Endothelial cell of umbilical vein (primary cell): ENCODE data around the gene HTR7.

Experiments used
- JUN ChIP-seq: IDR thresholded peaks from 2 replicates; pipeline ENCODE4 v1.6.1; 2011; ENCODE audit warnings: borderline replicate concordance, low read depth; ENCODE audit not compliant: insufficient read length, insufficient read depth
- TF ChIP-seq, protein P1 (sequence below): IDR thresholded peaks from 2 replicates; pipeline ENCODE4 v1.6.1; 2011; ENCODE audit not compliant: insufficient read depth, insufficient read length
- TF ChIP-seq, protein P2 (sequence below), 2 donors: IDR thresholded peaks; 1 replicate in 1 of 2; 2 replicates in 1 of 2; pipeline ENCODE4 v1.5.1; 2011; ENCODE audit warnings: low read length in 2 of 2, mild to moderate bottlenecking in 2 of 2, moderate library complexity in 2 of 2, control low read depth in 1 of 2, inconsistent platforms in 1 of 2, low read depth in 1 of 2; ENCODE audit not compliant: insufficient read depth in 1 of 2; ENCODE audit errors: extremely low read depth in 1 of 2

DNA sequence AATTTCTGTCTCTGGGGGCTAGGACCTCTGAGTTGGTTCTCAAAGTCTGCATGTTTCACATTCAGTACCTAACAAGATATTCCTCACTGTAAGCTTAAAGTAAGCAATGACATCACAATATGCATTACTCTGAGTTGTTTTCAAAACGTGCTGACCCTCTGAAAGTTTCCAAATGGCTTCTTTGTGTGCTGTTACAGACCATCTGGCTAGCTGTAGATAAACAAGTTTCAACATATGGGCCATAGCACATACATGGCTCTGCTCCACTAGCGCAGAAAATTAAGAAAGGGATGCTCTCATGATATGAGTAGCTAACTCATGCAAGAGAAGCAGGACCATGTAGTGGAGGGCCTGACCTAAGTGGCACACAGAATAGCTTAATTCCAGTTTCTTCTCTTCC, 119.0 kb downstream of the HTR7 start:
- TF ChIP-seq JUN = no peak
- TF ChIP-seq, protein P1, sequence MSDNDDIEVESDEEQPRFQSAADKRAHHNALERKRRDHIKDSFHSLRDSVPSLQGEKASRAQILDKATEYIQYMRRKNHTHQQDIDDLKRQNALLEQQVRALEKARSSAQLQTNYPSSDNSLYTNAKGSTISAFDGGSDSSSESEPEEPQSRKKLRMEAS = no peak
- TF ChIP-seq, protein P2, sequence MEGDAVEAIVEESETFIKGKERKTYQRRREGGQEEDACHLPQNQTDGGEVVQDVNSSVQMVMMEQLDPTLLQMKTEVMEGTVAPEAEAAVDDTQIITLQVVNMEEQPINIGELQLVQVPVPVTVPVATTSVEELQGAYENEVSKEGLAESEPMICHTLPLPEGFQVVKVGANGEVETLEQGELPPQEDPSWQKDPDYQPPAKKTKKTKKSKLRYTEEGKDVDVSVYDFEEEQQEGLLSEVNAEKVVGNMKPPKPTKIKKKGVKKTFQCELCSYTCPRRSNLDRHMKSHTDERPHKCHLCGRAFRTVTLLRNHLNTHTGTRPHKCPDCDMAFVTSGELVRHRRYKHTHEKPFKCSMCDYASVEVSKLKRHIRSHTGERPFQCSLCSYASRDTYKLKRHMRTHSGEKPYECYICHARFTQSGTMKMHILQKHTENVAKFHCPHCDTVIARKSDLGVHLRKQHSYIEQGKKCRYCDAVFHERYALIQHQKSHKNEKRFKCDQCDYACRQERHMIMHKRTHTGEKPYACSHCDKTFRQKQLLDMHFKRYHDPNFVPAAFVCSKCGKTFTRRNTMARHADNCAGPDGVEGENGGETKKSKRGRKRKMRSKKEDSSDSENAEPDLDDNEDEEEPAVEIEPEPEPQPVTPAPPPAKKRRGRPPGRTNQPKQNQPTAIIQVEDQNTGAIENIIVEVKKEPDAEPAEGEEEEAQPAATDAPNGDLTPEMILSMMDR (IDR thresholded peaks at IDR 0.05; ENCODE audit: extremely low read depth in 1 of 2, insufficient read depth in 1 of 2, low read depth in 1 of 2, low read length in 2 of 2) = no peak
